Neural crest cell (in vitro differentiated cells): ENCODE measurements around the gene MTM1. TPM values are rescaled to one million over a fixed set of nuclear protein-coding genes. Genes with fewer than 3 reads are reported as not detected.

ENCODE experiments used
- DNase-seq: peaks from one replicate; pipeline ENCODE4 v3.0.0; 2021; ENCODE audit warnings: low read depth, mixed read lengths, low spot score
- H3K27ac Mint-ChIP-seq: one replicate; pipeline ENCODE4 v1.8.0; 2021; ENCODE audit warnings: mild to moderate bottlenecking, mixed read lengths; ENCODE audit not compliant: unreplicated experiment
- H3K27me3 Mint-ChIP-seq: 2 replicates; pipeline ENCODE4 v1.8.0; 2021; ENCODE audit warnings: low read depth, mild to moderate bottlenecking, mixed read lengths
- H3K36me3 Mint-ChIP-seq: 2 replicates; pipeline ENCODE4 v1.8.0; 2021; ENCODE audit warnings: low read depth, mild to moderate bottlenecking, mixed read lengths
- H3K4me1 Mint-ChIP-seq: 2 replicates; pipeline ENCODE4 v1.8.0; 2021; ENCODE audit warnings: mixed read lengths
- H3K4me3 Mint-ChIP-seq: one replicate; pipeline ENCODE4 v1.8.0; 2021; ENCODE audit warnings: mild to moderate bottlenecking, mixed read lengths
- H3K9me3 Mint-ChIP-seq: 2 replicates; pipeline ENCODE4 v1.8.0; 2021; ENCODE audit warnings: mixed read lengths
- CTCF ChIP-seq: fragments of 200-600 bp; sonication (generic); conservative IDR thresholded peaks from 2 replicates; pipeline ENCODE4 v1.5.0; 2021; ENCODE audit warnings: antibody characterized with exemption, mild to moderate bottlenecking
- total RNA-seq: library from RNA; stranded (reverse); gene quantifications from 2 replicates; pipeline ENCODE4 v1.2.1, GENCODE V29; 2021

The MTM1 gene
- total RNA-seq, 1 donor from 2014 or later = 6.2 TPM

DNA sequence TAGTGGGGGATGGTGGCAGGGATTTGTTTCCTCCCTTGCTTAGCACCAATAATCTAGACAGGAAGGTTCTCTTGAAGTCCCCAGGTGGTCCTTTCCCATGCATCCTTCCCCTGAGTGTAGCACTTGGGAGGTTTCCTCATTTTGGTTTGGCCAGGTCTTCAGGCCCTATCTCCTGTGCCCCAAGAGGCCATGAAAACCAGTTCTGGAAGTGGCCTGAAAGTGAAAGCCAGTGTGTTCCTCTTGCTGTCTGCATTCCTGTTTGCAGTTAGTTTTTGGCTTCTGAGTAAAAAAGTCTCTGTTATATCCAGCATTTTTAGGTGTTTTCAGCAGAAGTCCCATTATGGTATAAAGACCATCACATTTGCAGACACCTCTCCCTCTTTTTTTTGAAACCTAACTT is 59.5 kb downstream of the MTM1 start:
- no peak for DNase-seq
- Mint-ChIP-seq H3K36me3 (peaks cover 14% of the 10 kb centered on the region), H3K9me3 (no peaks in the 10 kb centered on the region), H3K4me3 (no peak overlapping the region), H3K27ac (no peak overlapping the region), H3K27me3 (no peaks in the 10 kb centered on the region), H3K4me1 (no peaks in the 10 kb centered on the region)
- TF ChIP-seq CTCF = no peak

DNA sequence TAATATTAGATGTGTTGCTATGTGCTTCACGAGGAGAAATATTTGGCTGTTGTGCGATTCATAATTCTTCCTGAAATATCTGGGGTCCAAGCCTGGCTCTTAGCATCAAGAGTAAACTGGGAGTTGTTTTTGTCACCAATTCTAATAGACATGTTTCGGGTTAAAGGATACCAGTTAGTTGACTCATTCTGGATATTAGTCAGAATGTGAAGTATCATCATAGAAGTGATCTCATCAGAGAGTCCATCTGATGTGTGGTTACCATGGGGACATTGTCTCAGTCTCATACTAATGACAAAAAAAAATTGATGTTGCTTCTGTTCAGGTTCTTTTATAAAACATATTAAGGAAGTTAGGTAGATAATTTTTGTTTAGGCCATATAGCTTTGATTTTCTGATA is 67.5 kb downstream of the MTM1 start:
- no peak overlapping the region for H3K27ac Mint-ChIP-seq
- no peak for TF ChIP-seq CTCF
- no peak overlapping the region for H3K4me3 Mint-ChIP-seq

DNA sequence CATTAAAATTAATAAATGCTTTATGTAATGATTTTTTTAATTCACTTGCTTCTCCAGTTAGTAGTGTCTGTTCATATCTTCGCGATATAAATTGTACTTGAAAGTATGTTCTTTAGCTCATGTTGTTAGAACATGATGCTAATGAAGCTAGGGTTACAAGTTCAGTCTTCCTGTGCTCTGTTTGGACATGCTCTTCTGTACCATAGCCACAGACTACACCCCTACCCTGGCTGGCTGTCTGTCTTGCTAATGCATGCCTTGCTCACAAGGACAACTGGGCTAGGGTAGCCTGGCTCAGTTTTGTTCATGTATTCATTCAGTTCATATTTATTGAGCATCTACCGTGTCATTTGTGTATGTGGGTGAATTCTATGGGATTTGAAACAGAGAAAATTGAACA is 74.0 kb downstream of the MTM1 start:
- Mint-ChIP-seq H3K36me3 (peaks cover 12% of the 10 kb centered on the region), H3K4me3 (no peak overlapping the region), H3K9me3 (no peaks in the 10 kb centered on the region), H3K27me3 (no peaks in the 10 kb centered on the region), H3K4me1 (peaks cover 10% of the 10 kb centered on the region), H3K27ac (no peak overlapping the region)
- DNase-seq = no peak
- TF ChIP-seq CTCF = no peak

More for the DNA sequence above, 67.5 kb downstream of the MTM1 start:
- no peak for DNase-seq
- Mint-ChIP-seq H3K27me3 (no peaks in the 10 kb centered on the region), H3K4me1 (no peaks in the 10 kb centered on the region), H3K36me3 (peaks cover 11% of the 10 kb centered on the region), H3K9me3 (no peaks in the 10 kb centered on the region)

DNA sequence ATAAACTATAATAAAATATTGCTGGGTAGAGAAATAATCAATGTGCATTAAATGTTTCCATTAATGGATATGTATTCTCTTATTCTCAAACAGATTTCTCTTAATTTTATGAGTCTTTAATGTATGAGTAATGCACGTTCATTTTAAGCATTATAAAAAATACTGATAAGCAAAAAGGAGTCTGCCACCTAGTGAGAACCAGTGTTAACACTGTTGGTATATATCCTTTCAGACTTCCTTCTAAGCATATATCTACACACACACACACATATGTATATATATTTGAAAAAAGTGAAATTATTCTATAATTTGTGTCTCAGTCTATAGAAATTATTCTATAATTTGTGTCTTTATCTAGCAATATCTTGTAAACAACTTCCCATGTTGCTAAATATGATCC is 74.8 kb downstream of the MTM1 start:
- Mint-ChIP-seq H3K36me3 (peaks cover 8% of the 10 kb centered on the region), H3K4me3 (no peak overlapping the region), H3K27me3 (no peaks in the 10 kb centered on the region), H3K9me3 (no peaks in the 10 kb centered on the region), H3K4me1 (peaks cover 16% of the 10 kb centered on the region), H3K27ac (no peak overlapping the region)
- no peak for TF ChIP-seq CTCF
- DNase-seq = no peak

GRCh38 chrX:150643958-150644357 is 75.5 kb downstream of the MTM1 start:
- Mint-ChIP-seq H3K4me1 (peaks cover 20% of the 10 kb centered on the region), H3K36me3 (peaks cover 8% of the 10 kb centered on the region), H3K27ac (no peak overlapping the region), H3K9me3 (no peaks in the 10 kb centered on the region), H3K4me3 (no peak overlapping the region), H3K27me3 (no peaks in the 10 kb centered on the region)
- no peak for TF ChIP-seq CTCF
- no peak for DNase-seq

DNA sequence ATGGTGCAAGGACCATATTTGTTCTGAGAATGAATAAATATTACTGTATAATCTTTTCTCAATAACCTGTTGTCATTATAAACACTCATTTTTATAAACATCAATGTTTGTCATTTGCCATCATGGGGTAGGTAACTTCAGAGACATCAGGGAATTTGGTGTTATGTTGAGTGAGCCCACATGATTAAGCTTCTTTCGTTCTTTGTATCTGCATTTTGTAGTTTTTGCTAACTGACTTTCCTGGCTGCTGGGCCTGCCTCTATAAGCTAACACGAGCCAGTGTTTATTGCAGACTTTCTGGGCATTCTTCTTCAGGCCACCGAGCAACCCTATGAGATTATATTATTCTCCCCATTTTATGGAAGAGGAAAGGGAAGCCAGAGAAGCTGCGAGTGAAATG is 76.0 kb downstream of the MTM1 start:
- Mint-ChIP-seq H3K4me1 (peaks cover 20% of the 10 kb centered on the region), H3K4me3 (no peak overlapping the region), H3K27ac (no peak overlapping the region), H3K27me3 (no peaks in the 10 kb centered on the region), H3K9me3 (no peaks in the 10 kb centered on the region), H3K36me3 (peaks cover 8% of the 10 kb centered on the region)
- no peak for TF ChIP-seq CTCF
- DNase-seq = no peak
